ENCODE data around the gene CHRNA5. TPM values are rescaled to one million over a fixed set of nuclear protein-coding genes. Genes with fewer than 3 reads are reported as not detected.

Gene CHRNA5
- total RNA-seq, 1 donor from 2014 or later: 7.6 TPM

- Mint-ChIP-seq H3K36me3 (no peaks in the 10 kb centered on the region), H3K27me3 (ENCODE audit: low read depth) (peaks cover 46% of the 10 kb centered on the region), H3K9me3 (no peaks in the 10 kb centered on the region), H3K4me1 (peaks cover 17% of the 10 kb centered on the region), H3K4me3 (peak overlapping the region; percentile 45), H3K27ac (peak overlapping the region; percentile 27)
- DNase-seq (ENCODE audit: low spot score in 2 of 2, unreplicated experiment in 2 of 2): peak; percentile 86 to 96
- TF ChIP-seq CTCF (IDR thresholded peaks at IDR 0.05; ENCODE audit: unreplicated experiment): peak; percentile 97
Measured at GRCh38 chr15:78618490-78618934, 53.2 kb downstream of the CHRNA5 start.

GRCh38 chr15:78619022-78619950, 54.0 kb downstream of the CHRNA5 start:
- H3K4me3 Mint-ChIP-seq: peak overlapping the region; percentile 71
- H3K27ac Mint-ChIP-seq: no peak overlapping the region
- peaks cover 52% of the 10 kb centered on the region for H3K27me3 Mint-ChIP-seq (ENCODE audit: low read depth)
- no peak for TF ChIP-seq CTCF (IDR thresholded peaks at IDR 0.05; ENCODE audit: unreplicated experiment)
- H3K36me3 Mint-ChIP-seq: no peaks in the 10 kb centered on the region
- H3K4me1 Mint-ChIP-seq: peaks cover 17% of the 10 kb centered on the region
- no peak for DNase-seq (ENCODE audit: low spot score in 2 of 2, unreplicated experiment in 2 of 2)
- no peaks in the 10 kb centered on the region for H3K9me3 Mint-ChIP-seq

- H3K9me3 Mint-ChIP-seq: no peaks in the 10 kb centered on the region
- peaks cover 17% of the 10 kb centered on the region for H3K4me1 Mint-ChIP-seq
- H3K36me3 Mint-ChIP-seq: no peaks in the 10 kb centered on the region
- H3K27me3 Mint-ChIP-seq (ENCODE audit: low read depth): peaks cover 57% of the 10 kb centered on the region
- DNase-seq (ENCODE audit: low spot score in 2 of 2, unreplicated experiment in 2 of 2): peak; percentile 42 to 59
- no peak overlapping the region for H3K27ac Mint-ChIP-seq
- peak overlapping the region; percentile 71 for H3K4me3 Mint-ChIP-seq
- TF ChIP-seq CTCF (IDR thresholded peaks at IDR 0.05; ENCODE audit: unreplicated experiment): no peak
Measured at GRCh38 chr15:78620021-78620526, 54.8 kb downstream of the CHRNA5 start.

- Mint-ChIP-seq H3K4me3 (peak within 1 kb of the TSS; percentile 71), H3K4me1 (peaks cover 17% of the 10 kb centered on the region), H3K36me3 (no peaks in the 10 kb centered on the region), H3K27ac (no peak within 1 kb of the TSS), H3K9me3 (no peaks in the 10 kb centered on the region), H3K27me3 (ENCODE audit: low read depth) (peaks cover 61% of the 10 kb centered on the region)
- DNase-seq (ENCODE audit: low spot score in 2 of 2, unreplicated experiment in 2 of 2): no peak
- TF ChIP-seq CTCF (IDR thresholded peaks at IDR 0.05; ENCODE audit: unreplicated experiment): no peak
Measured at GRCh38 chr15:78620527-78621421, 55.5 kb downstream of the CHRNA5 start, which contains the start of gene CHRNA3. TSS of gene CHRNA3 (minus strand) at chr15:78620996. CDS start at chr15:78620794, 202 bp downstream.

GRCh38 chr15:78621810-78622402, 56.6 kb downstream of the CHRNA5 start:
- DNase-seq (ENCODE audit: low spot score in 2 of 2, unreplicated experiment in 2 of 2): no peak
- Mint-ChIP-seq H3K36me3 (no peaks in the 10 kb centered on the region), H3K27me3 (ENCODE audit: low read depth) (peaks cover 61% of the 10 kb centered on the region), H3K4me1 (peaks cover 17% of the 10 kb centered on the region), H3K27ac (no peak overlapping the region), H3K4me3 (peak overlapping the region; percentile 61), H3K9me3 (no peaks in the 10 kb centered on the region)
- TF ChIP-seq CTCF (IDR thresholded peaks at IDR 0.05; ENCODE audit: unreplicated experiment): no peak

Measured in mesothelial cell of epicardium (in vitro differentiated cells).